Activated B cell treated with CpG ODN at 0.5 μM for 24 hours (primary cell): ENCODE measurements around the gene UQCR11. TPM values are rescaled to one million over a fixed set of nuclear protein-coding genes. Genes with fewer than 3 reads are reported as not detected.

ENCODE experiments used
- ATAC-seq: fragments of 200-7000 bp; cut with Tn5 transposase; one replicate; pipeline ENCODE4 v1.10.0; 2021; ENCODE audit warnings: low read depth, mild to moderate bottlenecking, moderate library complexity
- CTCF ChIA-PET: fragments of 350-600 bp; sonication (Branson Sonifier 250); formaldehyde crosslinking; loops from one replicate; lab custom pipeline; 2021; ENCODE audit warnings: antibody characterized with exemption; lab: Charles Lee
- POLR2A ChIA-PET: fragments of 350-600 bp; sonication (Branson Sonifier 250); formaldehyde crosslinking; loops from one replicate; lab custom pipeline; 2021; ENCODE audit warnings: antibody characterized with exemption; lab: Charles Lee
- DNase-seq: peaks from one replicate; pipeline ENCODE4 v3.0.0; 2022
- H3K27ac Mint-ChIP-seq: one replicate; pipeline ENCODE4 v1.8.0; 2020; ENCODE audit warnings: mixed read lengths
- H3K27me3 Mint-ChIP-seq: one replicate; pipeline ENCODE4 v1.8.0; 2021; ENCODE audit warnings: mixed read lengths
- H3K36me3 Mint-ChIP-seq: one replicate; pipeline ENCODE4 v1.8.0; 2021; ENCODE audit warnings: low read depth, mixed read lengths
- H3K4me1 Mint-ChIP-seq: one replicate; pipeline ENCODE4 v1.8.0; 2021; ENCODE audit warnings: mixed read lengths
- H3K4me3 Mint-ChIP-seq: one replicate; pipeline ENCODE4 v1.8.0; 2020; ENCODE audit warnings: mild to moderate bottlenecking, mixed read lengths
- H3K9me3 Mint-ChIP-seq: one replicate; pipeline ENCODE4 v1.8.0; 2020; ENCODE audit warnings: mixed read lengths
- CTCF ChIP-seq: fragments of 200-600 bp; IDR thresholded peaks from one replicate; pipeline ENCODE4 v1.8.0; 2022; ENCODE audit warnings: antibody characterized with exemption, mild to moderate bottlenecking
- intact Hi-C: fragments of 100-400 bp; cut with micrococcal nuclease; formaldehyde crosslinking; loops from one replicate; pipeline ENCODE4 v1.15.1; 2024
- total RNA-seq: library from RNA; stranded (reverse); gene quantifications from 2 replicates; pipeline ENCODE4 v1.2.3, GENCODE V29; 2022

The UQCR11 gene
- 117 and 141 TPM in 2 replicates for total RNA-seq

DNA sequence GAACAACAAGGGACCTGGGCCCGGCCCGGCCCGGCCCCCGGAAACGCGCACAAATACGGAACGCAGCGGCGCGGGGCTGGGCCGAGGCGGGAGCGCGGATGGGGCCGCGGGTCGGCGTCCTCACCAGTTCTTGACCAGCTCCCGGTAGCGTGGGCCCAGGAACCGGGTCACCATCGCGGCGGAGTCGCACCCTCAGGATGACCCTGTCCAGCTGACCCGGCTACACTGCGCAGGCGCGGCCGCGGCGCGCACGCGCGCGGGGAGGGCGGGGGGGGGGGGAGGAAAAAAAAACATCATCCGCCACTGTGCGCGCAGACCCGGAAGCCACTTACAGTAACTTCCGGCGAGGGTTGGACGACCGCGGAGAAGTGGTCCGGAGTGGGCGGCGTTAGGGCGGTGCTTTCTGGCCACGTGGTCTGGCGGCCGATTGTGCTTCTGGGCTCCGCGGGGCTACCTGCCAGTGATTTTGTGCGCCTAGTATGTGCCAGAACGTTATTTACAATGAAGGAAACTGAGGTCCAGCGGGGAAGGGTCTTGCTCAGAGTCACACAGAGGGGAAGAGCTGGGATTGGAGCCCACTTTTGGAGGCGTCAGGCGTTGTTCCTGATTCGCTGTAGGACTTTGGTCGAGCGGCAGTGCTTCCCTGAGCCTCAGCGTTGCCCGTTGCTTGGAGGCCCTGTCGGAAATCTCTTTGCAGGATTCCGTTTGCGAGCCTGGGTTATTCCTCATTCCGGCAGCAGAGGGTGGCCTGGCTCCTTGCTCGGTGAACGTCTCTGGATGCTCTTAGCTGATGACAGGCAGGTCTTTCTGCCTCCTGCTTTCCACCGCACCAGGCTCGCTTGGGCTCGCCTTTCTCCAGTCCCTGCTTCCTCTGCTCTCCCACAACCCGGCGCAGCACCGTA lies at the start of gene UQCR11:
TSS of gene UQCR11 (minus strand) at position 227 of the 902 bp plus-strand sequence. CDS start at position 174, 53 bp downstream.
- peaks cover 49% of the 10 kb centered on the region for H3K4me1 Mint-ChIP-seq
- DNase-seq = peak; percentile 87
- peak within 1 kb of the TSS; percentile 96 for H3K27ac Mint-ChIP-seq
- ChIA-PET POLR2A (interaction anchor here (0.6 to 7.6 kb wide), 19 partner anchors 10 to 539 kb away, joined by 3 to 88 read pairs (median 4); partner anchors contain the start of genes ARHGAP45, CIRBP, MBD3 and TCF3), CTCF (interaction anchor here (1.5 kb wide), 1 partner anchor 67 kb away, joined by 8 read pairs; no protein-coding TSS in a partner anchor)
- no peak for TF ChIP-seq CTCF
- H3K9me3 Mint-ChIP-seq = no peaks in the 10 kb centered on the region
- H3K4me3 Mint-ChIP-seq = peak within 1 kb of the TSS; percentile 93
- peaks cover 16% of the 10 kb centered on the region for H3K36me3 Mint-ChIP-seq
- peak; percentile 88 for ATAC-seq
- no peaks in the 10 kb centered on the region for H3K27me3 Mint-ChIP-seq
- intact Hi-C loops = loop anchor here (1.0 kb wide), 6 partner anchors 13 to 330 kb away; partner anchors contain the start of genes ATP8B3, FAM174C, MBD3 and TCF3

GRCh38 chr19:1654178-1654792 lies 49.0 kb upstream of the UQCR11 start:
- H3K4me3 Mint-ChIP-seq = peak overlapping the region; percentile 35
- no peak for DNase-seq
- POLR2A ChIA-PET = interaction anchor here (0.6 to 6.9 kb wide), 3 partner anchors 7 to 17 kb away, joined by 6 to 121 read pairs (median 83); no protein-coding TSS in a partner anchor
- H3K27me3 Mint-ChIP-seq = no peaks in the 10 kb centered on the region
- peaks cover 6% of the 10 kb centered on the region for H3K36me3 Mint-ChIP-seq
- TF ChIP-seq CTCF = no peak
- H3K27ac Mint-ChIP-seq = no peak overlapping the region
- no peaks in the 10 kb centered on the region for H3K9me3 Mint-ChIP-seq
- CTCF ChIA-PET = interaction anchor here (2.0 kb wide), 1 partner anchor 18 kb away, joined by 6 read pairs; no protein-coding TSS in a partner anchor
- intact Hi-C loops = loop anchor here (5.0 kb wide), 2 partner anchors 823 to 857 kb away; partner anchors contain the start of genes GADD45B and PTBP1
- H3K4me1 Mint-ChIP-seq = peaks cover 59% of the 10 kb centered on the region
- no peak for ATAC-seq

- H3K4me3 Mint-ChIP-seq = peak overlapping the region; percentile 86
- DNase-seq (no peak), ATAC-seq (peak; percentile 1)
- ChIA-PET POLR2A (interaction anchor here (0.6 to 6.9 kb wide), 11 partner anchors 8 to 389 kb away, joined by 3 to 121 read pairs (median 12); partner anchors contain the start of genes MBD3 and UQCR11), CTCF (interaction anchor here (3.1 kb wide), 1 partner anchor 20 kb away, joined by 29 read pairs; no protein-coding TSS in a partner anchor)
- no peaks in the 10 kb centered on the region for H3K27me3 Mint-ChIP-seq
- peaks cover 62% of the 10 kb centered on the region for H3K4me1 Mint-ChIP-seq
- no peak for TF ChIP-seq CTCF
- no peaks in the 10 kb centered on the region for H3K9me3 Mint-ChIP-seq
- H3K27ac Mint-ChIP-seq = peak overlapping the region; percentile 95
- peaks cover 7% of the 10 kb centered on the region for H3K36me3 Mint-ChIP-seq
- intact Hi-C loops = loop anchor here (1.0 to 5.0 kb wide), 3 partner anchors 8 to 856 kb away; partner anchors contain the start of genes GADD45B and PTBP1
Observed at GRCh38 chr19:1653300-1653628, 48.0 kb upstream of the UQCR11 start.

DNA sequence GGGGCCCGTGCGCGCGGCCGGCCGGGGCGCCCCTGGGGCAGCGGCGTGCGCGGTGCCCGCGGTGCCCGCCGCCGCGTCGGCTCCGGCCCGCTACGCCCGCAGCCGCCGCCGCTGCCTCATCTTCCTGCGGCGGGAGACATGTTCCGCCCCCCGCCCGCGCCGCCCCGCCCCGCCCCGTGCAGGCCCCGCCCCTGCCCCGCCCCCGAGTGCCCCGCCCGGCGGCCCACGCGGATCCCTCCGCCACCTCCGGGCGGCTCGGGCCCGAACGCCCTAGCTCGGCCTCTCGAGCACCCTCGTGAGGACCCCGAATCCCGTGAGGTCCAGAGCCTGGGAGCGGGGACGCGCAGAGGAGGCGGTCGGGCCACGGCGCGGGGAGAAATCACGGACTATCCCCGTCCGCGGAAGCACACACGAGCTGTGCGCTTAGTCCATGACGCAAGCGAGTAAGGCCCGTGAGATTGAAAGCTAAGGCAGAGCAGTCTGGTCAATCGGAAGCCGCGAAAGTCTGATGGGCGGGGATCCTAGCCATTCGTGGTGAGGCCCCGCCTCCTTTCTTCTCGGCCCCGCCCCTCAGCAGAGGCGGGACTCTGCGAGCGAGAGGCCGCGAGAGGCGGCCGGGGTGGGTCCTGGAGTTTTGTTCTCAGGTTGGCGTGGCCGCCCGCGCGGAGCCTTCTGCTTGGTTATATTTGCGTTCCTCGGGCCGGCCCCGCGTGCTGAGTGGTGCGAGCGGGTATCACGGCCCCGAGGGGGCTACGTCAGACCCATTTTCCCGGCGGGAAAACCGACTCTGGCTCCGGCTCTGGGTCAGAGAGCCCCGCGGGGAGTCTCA lies 47.4 kb upstream of the UQCR11 start, which contains the start of gene TCF3:
TSS of gene TCF3 (minus strand) at position 145 of the 829 bp plus-strand sequence. CDS start 2,367 bp downstream, outside the sequence.
- Mint-ChIP-seq H3K4me1 (peaks cover 68% of the 10 kb centered on the region), H3K27me3 (no peaks in the 10 kb centered on the region), H3K36me3 (peaks cover 7% of the 10 kb centered on the region), H3K27ac (peak within 1 kb of the TSS; percentile 95), H3K4me3 (peak within 1 kb of the TSS; percentile 91), H3K9me3 (no peaks in the 10 kb centered on the region)
- DNase-seq = peak; percentile 99
- intact Hi-C loops = loop anchor here (1.0 to 5.0 kb wide), 4 partner anchors 9 to 855 kb away; partner anchors contain the start of genes GADD45B, PTBP1 and UQCR11
- CTCF ChIA-PET = interaction anchor here (1.4 to 3.1 kb wide), 3 partner anchors 17 to 106 kb away, joined by 4 to 29 read pairs (median 10); no protein-coding TSS in a partner anchor
- peak; percentile 82 for ATAC-seq
- TF ChIP-seq CTCF = no peak
- POLR2A ChIA-PET = interaction anchor here (0.5 to 6.9 kb wide), 14 partner anchors 9 to 625 kb away, joined by 3 to 121 read pairs (median 9); partner anchors contain the start of genes MBD3 and UQCR11
